GM19099 (cell line): Measurements from ENCODE around the gene GRHL3.

ENCODE experiments used
- POLR2A ChIP-seq: IDR thresholded peaks from 3 replicates; pipeline ENCODE4 v1.6.1; 2011; ENCODE audit warnings: low read depth; ENCODE audit not compliant: insufficient read length; ENCODE audit errors: extremely low read depth

Gene GRHL3

DNA sequence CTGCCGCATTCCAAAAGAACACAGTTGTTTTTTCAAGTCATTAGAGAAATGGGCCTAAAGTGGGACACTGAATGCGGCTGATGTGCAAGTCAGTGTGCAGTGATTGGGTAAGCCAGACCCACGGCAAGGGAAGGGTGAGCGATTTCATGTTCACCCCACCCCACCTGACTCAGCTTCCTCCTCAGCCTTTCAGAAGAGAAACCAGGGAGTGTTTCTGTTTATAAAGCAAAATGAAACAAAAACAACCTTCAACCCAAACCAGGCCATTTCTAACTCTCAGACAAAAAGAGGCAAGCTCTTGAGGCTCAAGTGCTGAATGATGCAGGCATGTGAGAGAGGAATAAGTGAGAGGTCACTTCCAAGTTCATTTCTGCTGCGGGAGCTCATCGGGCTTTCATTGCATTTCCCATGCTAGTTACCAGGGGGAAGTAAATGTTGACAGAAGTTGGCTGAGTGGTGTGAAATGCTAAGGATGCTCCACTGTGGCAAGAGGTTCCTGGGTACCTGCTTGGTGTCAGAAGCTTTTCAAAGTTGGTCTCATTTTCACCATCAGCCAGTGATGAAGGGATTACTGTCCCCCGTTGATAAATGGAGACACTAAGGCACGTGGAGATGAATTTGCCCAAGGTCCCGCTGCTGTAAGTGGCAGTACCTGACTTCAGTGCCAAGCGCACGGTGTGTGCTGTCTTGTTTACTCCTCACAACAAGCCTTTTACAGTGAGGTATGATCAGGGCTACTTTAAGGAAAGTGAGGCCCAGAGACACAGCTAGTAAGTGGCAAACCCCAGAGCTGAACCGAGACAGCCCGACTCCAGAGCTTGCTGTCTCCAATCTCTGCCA, 65.3 kb downstream of the GRHL3 start:
- TF ChIP-seq POLR2A: no peak

DNA sequence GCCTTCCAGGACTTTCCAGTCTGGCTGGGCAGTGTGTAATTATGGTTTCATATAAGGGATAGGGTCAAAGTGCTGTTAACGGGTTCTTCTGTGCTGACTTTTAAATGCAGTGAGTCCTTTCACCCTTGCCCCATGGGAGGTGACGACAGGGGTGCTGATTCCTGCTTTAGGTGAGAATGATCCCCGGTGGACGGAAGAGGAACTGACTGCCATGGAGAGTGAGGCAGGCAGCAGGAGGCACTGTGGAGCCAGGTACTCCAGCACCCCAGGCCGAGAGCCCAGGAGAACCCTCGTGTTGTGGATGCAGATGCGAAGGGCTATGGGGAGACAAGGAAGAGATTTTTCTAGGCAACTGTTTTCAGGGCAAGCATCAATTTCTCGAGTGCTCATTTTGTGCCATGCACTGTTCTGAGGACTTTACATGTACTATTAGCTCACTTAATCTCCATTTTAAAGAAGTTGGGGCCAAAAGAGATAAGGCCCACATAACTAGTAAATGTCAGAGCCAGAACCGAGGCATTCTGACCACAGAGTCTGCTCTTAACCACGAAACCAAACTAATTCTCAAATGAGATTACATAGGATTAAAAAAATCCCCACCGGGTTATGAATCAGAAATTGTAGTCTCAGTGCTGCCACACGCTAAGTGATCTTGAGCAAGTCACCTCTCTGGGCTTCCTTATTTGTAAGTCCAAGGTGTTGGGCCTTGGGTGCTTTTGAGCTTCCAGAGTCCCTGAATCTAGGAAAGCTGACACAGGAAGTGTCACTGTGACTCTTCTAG, 66.2 kb downstream of the GRHL3 start:
- no peak for TF ChIP-seq POLR2A

DNA sequence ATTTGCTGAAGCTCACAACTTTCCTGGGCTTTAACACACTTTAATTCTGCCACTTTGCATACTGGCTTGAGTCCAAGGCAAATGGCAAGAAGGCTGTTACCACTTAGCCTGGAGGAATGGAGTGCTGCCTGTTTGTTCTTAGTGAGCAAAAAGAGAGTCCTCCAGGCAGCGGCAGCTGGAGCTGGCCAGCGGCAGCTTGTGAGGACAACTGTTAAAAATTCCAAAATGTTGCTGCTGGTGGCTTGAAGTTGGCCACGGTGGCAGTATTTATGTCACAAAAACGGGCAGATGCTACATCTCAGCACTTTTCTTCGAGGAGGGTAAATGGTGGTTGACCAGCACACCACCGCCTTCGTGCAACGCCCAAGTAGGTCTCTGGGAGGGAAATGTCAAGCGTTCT, 67.1 kb downstream of the GRHL3 start:
- TF ChIP-seq POLR2A: no peak

DNA sequence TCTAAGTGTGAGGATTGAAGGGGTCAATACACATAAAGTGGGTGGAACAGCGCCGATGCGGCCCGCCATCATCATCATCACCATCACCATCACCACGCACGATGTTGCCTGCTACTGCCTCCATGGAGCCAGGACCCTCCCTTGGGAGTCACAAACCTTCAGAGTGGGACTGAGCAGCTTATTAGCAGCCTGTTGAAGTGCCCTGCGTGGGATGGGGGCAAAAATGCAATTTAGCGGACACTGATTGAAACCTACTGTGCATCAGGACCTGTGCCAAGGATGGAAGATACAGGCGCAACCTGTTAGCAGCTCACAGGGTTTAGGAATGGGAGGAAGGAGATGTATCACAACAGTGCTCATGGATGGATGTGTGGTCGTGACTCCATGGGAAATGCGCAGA, 67.8 kb downstream of the GRHL3 start:
- no peak for TF ChIP-seq POLR2A

DNA sequence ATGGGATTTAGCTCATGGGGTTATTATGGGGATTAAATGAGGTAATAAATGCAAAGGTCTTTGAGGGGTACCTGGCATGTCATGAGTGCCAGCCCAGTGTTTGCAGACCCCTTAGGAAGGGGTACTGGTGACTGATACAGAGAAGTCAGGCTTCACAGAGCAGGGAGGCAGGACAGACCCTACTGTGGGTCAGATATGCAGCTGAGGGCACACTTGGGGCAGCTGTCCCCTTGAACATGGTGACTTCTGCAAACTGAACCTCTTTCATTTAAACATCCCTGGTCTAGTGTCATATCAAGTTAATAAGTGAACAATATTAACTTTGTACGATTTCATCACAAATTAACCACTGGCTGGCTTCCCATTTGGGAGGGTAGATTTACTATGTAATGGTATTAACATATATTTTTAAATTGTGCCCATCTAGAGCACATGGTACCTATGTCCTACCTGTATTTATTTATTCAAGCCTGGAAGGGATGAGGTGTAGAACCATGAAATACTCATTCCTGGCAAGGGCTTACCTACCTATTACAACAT, 68.5 kb downstream of the GRHL3 start:
- TF ChIP-seq POLR2A: no peak

DNA sequence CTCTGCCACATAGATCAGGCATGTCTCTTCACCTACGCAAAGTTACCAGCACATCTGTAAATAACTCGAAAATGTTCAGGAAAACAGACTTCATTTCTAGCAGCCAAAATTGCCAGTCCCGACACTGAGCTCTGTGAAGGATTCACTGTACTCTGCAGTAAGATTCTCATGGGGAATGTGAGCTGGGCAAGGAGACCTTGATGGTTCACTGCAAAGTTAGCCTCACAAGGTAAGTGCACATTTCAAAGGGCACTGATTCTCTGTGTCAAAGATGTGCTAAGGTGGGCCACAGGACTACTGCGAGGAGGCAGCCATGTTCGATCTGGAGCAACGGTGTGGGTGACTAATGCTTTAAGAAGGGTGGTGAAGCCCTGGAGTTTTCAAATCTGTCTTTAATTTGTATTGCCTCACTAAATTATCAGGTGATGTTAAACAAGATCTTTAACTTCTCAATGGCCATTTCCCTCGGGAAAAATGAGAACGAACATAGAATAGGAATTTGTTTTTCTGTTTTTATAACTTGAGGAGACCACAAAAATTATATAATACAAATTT, 69.3 kb downstream of the GRHL3 start:
- no peak for TF ChIP-seq POLR2A

DNA sequence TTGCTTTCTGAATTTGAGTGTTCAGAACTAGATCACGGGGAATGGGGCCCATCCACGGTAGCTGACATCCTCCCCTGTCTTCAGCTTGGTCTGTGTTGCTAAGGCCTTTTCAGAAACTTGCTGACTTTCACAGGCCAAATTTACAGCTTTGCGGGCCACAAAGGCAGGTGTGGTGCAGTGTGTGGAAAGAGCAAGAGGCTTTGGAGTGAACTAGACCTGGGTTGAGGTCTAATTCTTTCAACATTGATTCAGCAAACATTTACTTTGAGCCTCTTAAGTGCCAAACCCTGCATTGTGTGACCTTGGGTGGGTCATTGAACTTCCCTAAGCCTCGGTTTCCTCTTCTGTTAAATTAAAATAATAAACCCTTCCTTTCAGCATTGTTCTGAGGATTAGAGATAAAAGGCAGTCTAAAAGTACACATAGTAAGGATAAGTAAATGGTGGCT, 70.1 kb downstream of the GRHL3 start:
- no peak for TF ChIP-seq POLR2A

DNA sequence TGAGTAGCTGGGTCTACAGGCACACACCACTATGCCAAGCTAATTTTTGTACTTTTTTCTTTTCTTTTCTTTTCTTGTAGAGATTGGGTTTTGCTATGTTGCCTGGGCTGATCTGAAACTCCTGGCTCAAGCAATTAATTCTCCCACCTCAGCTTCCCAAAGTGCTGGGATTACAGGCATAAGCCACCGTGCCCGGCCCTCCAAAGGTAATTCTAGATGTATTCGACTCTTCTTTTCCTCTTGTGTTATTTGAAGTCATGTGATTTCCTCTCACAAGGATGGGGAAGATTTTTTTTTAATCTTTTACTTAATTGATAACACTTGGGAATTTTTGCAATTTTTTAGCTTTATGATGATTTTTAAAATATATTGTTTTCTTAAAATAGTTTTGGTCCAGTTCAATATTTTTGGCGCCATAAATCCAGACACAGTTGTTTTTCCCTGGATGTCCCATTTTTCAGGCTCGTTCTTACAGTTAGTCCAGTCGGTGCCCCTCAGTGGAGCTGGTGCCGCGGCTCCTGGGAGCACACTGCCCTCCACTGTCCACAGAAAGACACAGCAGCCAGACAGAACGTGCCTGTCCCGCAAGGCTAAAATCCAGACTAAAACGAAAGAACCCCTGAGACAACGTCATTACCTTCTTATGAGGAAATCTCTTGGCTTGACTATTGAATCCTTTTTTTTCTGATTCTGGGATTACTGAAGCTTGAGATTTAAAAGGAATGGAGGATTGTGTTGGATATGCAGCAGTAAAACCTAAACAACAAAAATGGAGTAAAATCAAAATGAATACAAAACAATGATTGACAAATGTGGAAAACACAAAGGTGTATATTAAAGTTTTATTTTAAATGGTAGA, 72.0 kb downstream of the GRHL3 start:
- TF ChIP-seq POLR2A: no peak

DNA sequence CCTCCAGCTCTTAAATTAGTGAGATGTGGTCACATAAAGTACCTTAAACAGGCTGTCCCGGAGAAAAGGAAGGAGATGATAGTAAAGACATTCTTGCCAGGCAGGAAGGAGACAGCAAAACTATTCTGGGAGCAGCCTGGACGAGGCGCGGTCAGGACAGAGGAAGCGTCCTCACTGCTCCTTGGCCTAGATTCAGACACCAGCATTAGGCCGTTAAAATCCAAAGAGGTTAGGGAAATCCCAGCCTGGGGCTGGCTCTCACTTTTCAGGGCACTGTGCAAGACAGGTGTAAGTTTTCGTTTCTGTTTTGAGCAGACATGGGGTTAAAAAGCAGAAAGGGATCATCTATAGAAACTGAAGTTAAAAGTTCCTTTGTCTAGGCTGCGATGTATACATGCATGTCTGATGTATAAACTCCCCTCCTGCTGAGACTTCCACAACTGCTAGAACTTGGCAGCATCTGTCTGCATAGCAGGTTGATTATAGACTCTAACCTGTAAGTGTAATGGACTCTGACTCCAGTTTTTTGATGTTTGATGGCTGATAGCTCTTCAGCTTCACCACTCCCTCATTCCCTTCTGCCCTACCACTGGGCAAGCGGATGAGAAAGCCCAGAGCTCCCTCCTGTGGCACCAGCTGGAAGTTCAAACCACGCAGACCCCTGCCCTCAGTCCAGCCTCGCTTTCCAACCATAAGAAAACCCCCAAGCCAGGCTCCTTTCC, 72.9 kb downstream of the GRHL3 start:
- no peak for TF ChIP-seq POLR2A

DNA sequence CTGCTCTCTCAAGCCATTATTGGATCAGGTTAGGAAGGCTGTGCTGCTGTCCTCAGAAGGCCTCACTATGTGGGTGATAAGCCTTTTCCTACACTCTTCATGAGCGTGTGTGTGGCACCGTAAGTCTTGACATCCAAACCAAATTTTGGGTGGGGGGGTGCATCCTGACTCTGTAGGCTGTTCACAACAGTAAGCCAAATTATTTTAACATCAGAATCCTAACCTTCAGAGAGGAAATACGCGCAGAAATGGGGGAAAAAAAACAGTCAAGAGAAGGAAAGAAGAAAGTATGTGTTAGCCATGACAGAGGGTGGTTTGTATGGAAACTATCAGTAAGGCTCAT, 73.4 kb downstream of the GRHL3 start:
- no peak for TF ChIP-seq POLR2A

DNA sequence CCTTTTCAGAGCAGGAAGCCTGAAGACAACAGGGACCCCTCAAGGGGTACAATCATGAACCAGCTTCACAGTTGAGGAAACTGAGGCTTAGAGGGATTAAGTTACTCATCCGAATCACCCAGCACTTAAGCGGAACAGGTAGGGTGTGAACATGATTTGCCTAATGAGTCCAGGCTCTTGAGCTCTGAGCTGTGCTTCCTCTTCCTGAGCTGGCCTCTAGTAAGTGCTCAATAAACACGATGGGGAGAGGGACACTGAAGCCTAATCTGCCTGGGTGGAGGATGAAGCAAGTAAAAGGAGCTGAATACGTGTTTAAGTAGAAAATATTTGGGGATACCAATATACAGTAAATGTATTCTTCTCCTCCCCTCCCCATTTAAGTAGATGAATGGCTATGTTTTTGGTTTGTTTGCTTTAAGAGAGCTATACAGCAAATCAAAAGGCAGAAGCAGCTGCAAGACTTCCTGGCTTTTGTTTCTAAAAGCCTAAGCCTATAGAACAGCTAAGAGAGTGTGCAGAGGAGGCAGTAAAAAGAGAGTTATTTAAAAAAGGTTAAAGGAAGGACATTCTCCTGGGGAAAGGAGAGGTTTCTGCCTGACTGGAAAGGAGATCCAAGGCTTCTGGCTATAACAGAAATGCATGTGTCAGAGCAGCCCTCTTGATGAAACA, 74.0 kb downstream of the GRHL3 start:
- TF ChIP-seq POLR2A: no peak

DNA sequence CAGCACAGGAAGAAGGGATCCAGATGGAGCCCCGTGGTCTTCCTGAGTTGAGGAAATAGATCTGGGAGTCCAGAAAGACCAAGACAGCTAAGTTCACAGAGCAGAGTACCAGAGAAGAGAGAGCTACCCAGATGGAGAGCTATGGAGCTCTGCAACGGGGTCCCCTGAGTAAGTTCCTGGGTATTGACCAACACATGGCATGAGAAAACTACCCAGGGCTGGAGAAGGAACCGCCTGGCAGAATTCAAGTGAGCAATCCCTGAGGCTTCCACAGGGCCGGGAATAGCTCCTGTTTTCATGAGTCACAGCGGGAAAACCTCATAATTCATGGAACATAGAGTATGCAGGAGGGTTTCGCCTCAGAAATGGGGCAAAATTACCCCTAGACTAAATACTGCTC, 74.7 kb downstream of the GRHL3 start:
- no peak for TF ChIP-seq POLR2A

DNA sequence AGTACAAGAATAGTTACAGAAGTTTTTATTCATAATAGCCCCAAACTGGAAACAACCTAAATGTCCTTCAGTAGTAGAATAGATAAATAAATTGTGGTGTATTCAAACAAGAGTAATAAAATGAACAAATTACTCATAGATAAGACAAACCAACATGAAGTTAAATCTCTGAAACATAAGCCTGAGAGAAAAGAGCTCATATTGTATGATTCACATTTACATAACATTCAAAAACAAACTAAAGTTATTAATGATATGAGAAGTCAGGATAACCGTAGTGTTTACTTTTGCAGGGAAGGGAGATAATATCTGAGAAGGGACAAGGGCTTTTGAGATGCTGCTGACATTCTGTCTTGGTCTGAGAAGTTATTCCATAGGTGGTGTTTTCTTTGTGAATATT, 80.9 kb downstream of the GRHL3 start:
- TF ChIP-seq POLR2A: no peak

DNA sequence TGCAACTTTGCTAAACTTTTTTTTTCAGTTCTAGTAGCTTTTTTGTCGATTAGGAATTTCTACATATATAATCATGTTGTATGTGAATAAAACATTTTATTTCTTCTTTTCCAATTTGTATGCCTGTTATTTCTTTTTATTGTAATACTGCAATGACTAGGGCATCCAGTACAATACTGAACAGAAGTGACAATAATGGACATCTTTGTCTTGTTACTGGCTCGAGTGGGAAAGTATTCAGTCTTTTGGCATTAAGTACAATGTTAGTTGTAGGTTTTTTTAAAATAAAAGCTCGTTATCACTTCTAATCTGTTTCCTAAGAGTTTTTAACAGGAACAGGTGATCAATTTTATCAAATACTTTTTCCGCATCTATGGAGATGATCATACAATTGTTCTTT, 84.6 kb downstream of the GRHL3 start:
- TF ChIP-seq POLR2A: no peak
